Tongue (tissue), 2 donors: Measurements from ENCODE around the gene GNAL. TPM values are rescaled to one million over a fixed set of nuclear protein-coding genes. Genes with fewer than 3 reads are reported as not detected.
"Not testable (repeated sequence)": the region's sequence is repeated elsewhere in the genome, so short reads cannot be mapped to it uniquely, and the experiment has no call there.

ENCODE experiments used
- DNase-seq: peaks from one replicate; pipeline ENCODE4 v3.0.0-alpha.2; 2015
- total RNA-seq: library from RNA; depleted of rRNA; stranded (reverse); fragments of >200 nt; gene quantifications from one replicate; pipeline ENCODE4 v1.2.3, GENCODE V29; 2014

Gene GNAL
- total RNA-seq, 1 donor from 2014 or later, result 3.9 TPM

DNA sequence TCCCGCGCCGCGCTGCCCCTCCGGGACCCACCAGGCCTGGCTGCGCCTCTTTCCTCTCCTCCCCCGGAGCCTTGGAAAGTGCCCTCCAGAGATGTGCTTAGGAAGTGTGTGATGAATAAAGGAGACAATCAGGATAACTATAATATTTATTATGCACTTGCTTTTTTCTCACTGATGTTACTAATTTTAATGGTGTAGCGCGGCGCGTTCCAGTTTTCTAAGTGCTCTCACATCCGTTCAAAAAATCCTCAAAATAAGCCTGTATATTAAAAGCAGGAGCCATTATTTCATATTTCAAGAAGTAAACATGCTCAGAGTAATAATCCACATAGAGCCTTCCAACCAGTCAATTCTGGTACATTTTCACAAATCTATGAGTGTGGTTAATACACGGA, 220.0 kb downstream of the GNAL start:
- DNase-seq, result no peak

GRCh38 chr18:11909591-11910026, 220.5 kb downstream of the GNAL start:
- DNase-seq, result no peak

DNA sequence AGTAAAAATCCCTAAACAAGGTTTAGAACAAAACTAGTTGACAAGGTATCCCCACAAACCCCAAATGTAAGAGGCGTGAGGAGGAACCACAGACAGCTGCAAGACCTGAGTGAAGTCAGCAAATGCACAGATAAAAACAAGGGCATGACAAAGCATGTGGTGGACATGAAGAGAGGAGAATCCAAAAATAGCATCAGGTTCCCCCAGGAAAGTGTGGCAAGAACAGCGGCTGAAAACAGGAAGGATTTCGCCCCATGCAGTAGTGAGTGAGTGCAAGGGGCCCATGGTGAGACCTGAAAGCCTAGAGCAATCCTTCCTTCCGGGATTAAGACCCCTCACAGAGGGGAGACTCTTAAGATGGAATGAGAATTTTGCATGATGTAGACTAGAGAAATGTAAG, 227.8 kb downstream of the GNAL start:
- not testable (repeated sequence) for DNase-seq

DNA sequence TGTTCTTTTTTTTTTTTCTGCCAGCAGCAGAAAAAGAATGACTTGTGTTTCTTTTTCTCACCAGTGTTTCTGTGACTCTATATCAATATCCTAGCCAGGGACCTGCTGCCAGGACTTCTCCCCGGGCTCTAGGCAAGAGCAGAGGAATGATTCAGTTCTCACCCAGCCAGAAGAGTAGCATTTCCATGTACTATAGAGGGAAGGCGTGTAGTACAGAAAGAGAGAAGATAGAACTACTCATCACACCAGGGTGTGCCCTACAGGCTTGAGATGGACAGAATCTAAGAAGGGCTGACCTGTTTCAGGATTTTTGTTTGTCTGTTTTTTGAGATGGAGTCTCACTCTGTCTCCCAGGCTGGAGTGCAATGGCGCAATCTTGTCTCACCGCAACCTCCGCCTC, 230.5 kb downstream of the GNAL start:
- not testable (repeated sequence) for DNase-seq

- DNase-seq, result no peak
Measured at GRCh38 chr18:11923450-11923849, 234.4 kb downstream of the GNAL start.

- no peak for DNase-seq
Measured at GRCh38 chr18:11925800-11926481, 236.9 kb downstream of the GNAL start.

GRCh38 chr18:11927497-11927896, 238.4 kb downstream of the GNAL start:
- no peak for DNase-seq

- no peak for DNase-seq
Measured at GRCh38 chr18:11932393-11932792, 243.3 kb downstream of the GNAL start.

Other genes with a start within 250 kb of the GNAL start
- not detected for gene SLC35G4, start 79.7 kb upstream of the GNAL start, total RNA-seq
- gene CHMP1B, start 162.1 kb downstream of the GNAL start, total RNA-seq, result 44.6 TPM
- 32.7 TPM for gene MPPE1, start 219.1 kb downstream of the GNAL start, total RNA-seq